Naive thymus-derived CD8-positive, alpha-beta T cell (primary cell): Measurements from ENCODE around the gene PCDHB4. TPM values are rescaled to one million over a fixed set of nuclear protein-coding genes. Genes with fewer than 3 reads are reported as not detected.
A peak's percentile ranks its signal among the peaks of the same experiment; 100 is the strongest.
"Not testable (repeated sequence)": the region's sequence is repeated elsewhere in the genome, so short reads cannot be mapped to it uniquely, and the experiment has no call there.

ENCODE experiments used
- ATAC-seq, 2 donors: fragments of 150-1000 bp; cut with Tn5 transposase in 1 of 2; sonication (Bioruptor Pico), chemical (Tn5 transposase) in 1 of 2; 1 replicate in 1 of 2; 2 replicates in 1 of 2; pipeline ENCODE4 v1.10.0; 2021; ENCODE audit warnings: mild to moderate bottlenecking in 2 of 2, moderate library complexity in 2 of 2
- POLR2A ChIA-PET: fragments of 350-600 bp; sonication (Branson Sonifier 250); formaldehyde crosslinking; loops from one replicate; lab custom pipeline; 2021; ENCODE audit warnings: antibody characterized with exemption; lab: Charles Lee
- DNase-seq, 10 donors: peaks; one replicate each; pipeline versions ENCODE4 v3.0.0 to v3.0.0-alpha.2; 2020 to 2022
- H3K27ac Mint-ChIP-seq, 10 donors: one replicate each; pipeline ENCODE4 v1.8.0; 2020 to 2022; ENCODE audit warnings: mild to moderate bottlenecking in 10 of 10, mixed read lengths in 10 of 10, moderate library complexity in 4 of 10, inconsistent platforms in 1 of 10
- H3K27me3 Mint-ChIP-seq, 5 donors: one replicate each; pipeline ENCODE4 v1.8.0; 2021 to 2022; ENCODE audit warnings: mixed read lengths in 5 of 5
- H3K36me3 Mint-ChIP-seq, 3 donors: one replicate each; pipeline ENCODE4 v1.8.0; 2020 to 2022; ENCODE audit warnings: mixed read lengths in 3 of 3, mild to moderate bottlenecking in 2 of 3, inconsistent platforms in 1 of 3
- H3K4me1 Mint-ChIP-seq, 4 donors: one replicate each; pipeline ENCODE4 v1.8.0; 2021 to 2022; ENCODE audit warnings: mixed read lengths in 4 of 4
- H3K4me3 Mint-ChIP-seq, 10 donors: one replicate each; pipeline ENCODE4 v1.8.0; 2020 to 2022; ENCODE audit warnings: mild to moderate bottlenecking in 10 of 10, mixed read lengths in 10 of 10, moderate library complexity in 6 of 10, inconsistent platforms in 1 of 10
- H3K9me3 Mint-ChIP-seq, 9 donors: one replicate each; pipeline ENCODE4 v1.8.0; 2020 to 2022; ENCODE audit warnings: mixed read lengths in 9 of 9, mild to moderate bottlenecking in 3 of 9, inconsistent platforms in 1 of 9, moderate library complexity in 1 of 9
- polyA plus RNA-seq, 3 donors: library from polyadenylated mRNA; unstranded; fragments of 300-500 nt; fragmentation: Illumina TruSeq; gene quantifications; one replicate each; pipeline ENCODE4 v1.2.3, GENCODE V29; 2021
- total RNA-seq, 8 experiments: library from RNA in 2 of 8; stranded (reverse) in 2 of 8; gene quantifications; one replicate each; pipeline ENCODE4 v1.2.3 and lab custom pipeline; 2021 to 2026

PCDHB4 gene
- total RNA-seq = not detected
- polyA plus RNA-seq = not detected
- 0 to 0.07 (median 0) reads per million in 6 experiments for total RNA-seq (lab: John Stamatoyannopoulos, UW)

GRCh38 chr5:141121563-141121962 is at the start of gene PCDHB4:
TSS of gene PCDHB4 (plus strand) at chr5:141121818. CDS start at chr5:141121999, 181 bp downstream.
- ATAC-seq (no peak), DNase-seq (no peak)

GRCh38 chr5:141077826-141078225 is 43.8 kb upstream of the PCDHB4 start:
- ATAC-seq (no peak), DNase-seq (no peak)
- Mint-ChIP-seq H3K4me3 (peak overlapping the region in 2 of 10 donors; percentile 15 to 38), H3K27me3 (peaks cover 21 to 55% (median 29%) of the 10 kb centered on the region in 5 donors), H3K9me3 (peaks cover 0 to 31% (median 17%) of the 10 kb centered on the region in 9 donors), H3K4me1 (no peaks in the 10 kb centered on the region), H3K36me3 (peaks cover 0 to 5% (median 4%) of the 10 kb centered on the region in 3 donors), H3K27ac (no peak overlapping the region)
- POLR2A ChIA-PET = no interaction called here

More at GRCh38 chr5:141121563-141121962, at the start of gene PCDHB4:
- Mint-ChIP-seq H3K36me3 (peaks cover 0 to 19% (median 2%) of the 10 kb centered on the region in 3 donors), H3K4me3 (no peak within 1 kb of the TSS), H3K9me3 (peaks cover 11 to 44% (median 22%) of the 10 kb centered on the region in 9 donors), H3K4me1 (no peaks in the 10 kb centered on the region), H3K27me3 (peaks cover 17 to 26% (median 20%) of the 10 kb centered on the region in 5 donors), H3K27ac (peak within 1 kb of the TSS in 1 of 10 donors; percentile 24)
- POLR2A ChIA-PET = no interaction called here

- ATAC-seq = no peak
These were observed 39.4 kb upstream of the PCDHB4 start for GRCh38 chr5:141082228-141082627.

GRCh38 chr5:141084487-141084989 is 37.1 kb upstream of the PCDHB4 start:
- Mint-ChIP-seq H3K9me3 (peaks cover 0 to 53% (median 23%) of the 10 kb centered on the region in 9 donors), H3K27ac (peak overlapping the region in 8 of 10 donors; percentile 31 to 87 (median 77)), H3K27me3 (peaks cover 29 to 52% (median 32%) of the 10 kb centered on the region in 5 donors), H3K4me3 (peak overlapping the region; percentile 76 to 94 (median 90)), H3K36me3 (peaks cover 2 to 19% (median 18%) of the 10 kb centered on the region in 3 donors), H3K4me1 (peaks cover 5 to 8% (median 6%) of the 10 kb centered on the region in 4 donors)
- peak; percentile 85 to 91 for ATAC-seq
- peak in 9 of 10 donors; percentile 3 to 65 (median 35) for DNase-seq
- POLR2A ChIA-PET = no interaction called here

More at GRCh38 chr5:141082228-141082627, 39.4 kb upstream of the PCDHB4 start:
- peaks cover 5 to 8% (median 6%) of the 10 kb centered on the region in 4 donors for H3K4me1 Mint-ChIP-seq
- peaks cover 2 to 16% (median 14%) of the 10 kb centered on the region in 3 donors for H3K36me3 Mint-ChIP-seq
- peaks cover 28 to 48% (median 34%) of the 10 kb centered on the region in 5 donors for H3K27me3 Mint-ChIP-seq
- no peak overlapping the region for H3K4me3 Mint-ChIP-seq
- POLR2A ChIA-PET = no interaction called here
- DNase-seq = no peak
- no peak overlapping the region for H3K27ac Mint-ChIP-seq
- peaks cover 0 to 42% (median 25%) of the 10 kb centered on the region in 9 donors for H3K9me3 Mint-ChIP-seq

- Mint-ChIP-seq H3K9me3 (peaks cover 3 to 72% (median 36%) of the 10 kb centered on the region in 9 donors), H3K36me3 (peaks cover 6 to 46% (median 11%) of the 10 kb centered on the region in 3 donors), H3K27me3 (peaks cover 23 to 67% (median 37%) of the 10 kb centered on the region in 5 donors), H3K4me1 (no peaks in the 10 kb centered on the region), H3K27ac (no peak within 1 kb of the TSS), H3K4me3 (peak within 1 kb of the TSS in 3 of 10 donors; percentile 23 to 50 (median 41))
- POLR2A ChIA-PET = no interaction called here
- peak in 1 of 10 donors; percentile 62 for DNase-seq
- no peak for ATAC-seq
These were observed 26.9 kb upstream of the PCDHB4 start, which contains the start of gene PCDHB2 for GRCh38 chr5:141094481-141095262. TSS of gene PCDHB2 (plus strand) at chr5:141094615. CDS start at chr5:141094791, 176 bp downstream.

- Mint-ChIP-seq H3K9me3 (peaks cover 3 to 72% (median 42%) of the 10 kb centered on the region in 9 donors), H3K4me3 (no peak overlapping the region), H3K27me3 (peaks cover 23 to 67% (median 43%) of the 10 kb centered on the region in 5 donors), H3K36me3 (peaks cover 8 to 52% (median 14%) of the 10 kb centered on the region in 3 donors), H3K27ac (no peak overlapping the region), H3K4me1 (no peaks in the 10 kb centered on the region)
- ATAC-seq (no peak), DNase-seq (no peak)
- POLR2A ChIA-PET = no interaction called here
These were observed 26.4 kb upstream of the PCDHB4 start for GRCh38 chr5:141095263-141095641.

GRCh38 chr5:141096181-141096580 is 25.4 kb upstream of the PCDHB4 start:
- H3K36me3 Mint-ChIP-seq = peaks cover 14 to 56% (median 17%) of the 10 kb centered on the region in 3 donors
- H3K27ac Mint-ChIP-seq, ATAC-seq, H3K4me1 Mint-ChIP-seq, POLR2A ChIA-PET, DNase-seq, H3K4me3 Mint-ChIP-seq: not testable (repeated sequence)
- peaks cover 29 to 70% (median 48%) of the 10 kb centered on the region in 5 donors for H3K27me3 Mint-ChIP-seq
- peaks cover 3 to 74% (median 46%) of the 10 kb centered on the region in 9 donors for H3K9me3 Mint-ChIP-seq

GRCh38 chr5:141096586-141096985 is 25.0 kb upstream of the PCDHB4 start:
- H3K4me3 Mint-ChIP-seq, H3K4me1 Mint-ChIP-seq, ATAC-seq, H3K27ac Mint-ChIP-seq, POLR2A ChIA-PET, DNase-seq: not testable (repeated sequence)
- Mint-ChIP-seq H3K27me3 (peaks cover 29 to 75% (median 52%) of the 10 kb centered on the region in 5 donors), H3K36me3 (peaks cover 14 to 60% (median 17%) of the 10 kb centered on the region in 3 donors), H3K9me3 (peaks cover 3 to 78% (median 46%) of the 10 kb centered on the region in 9 donors)

- DNase-seq = peak in 1 of 10 donors; percentile 2
These were observed 21.3 kb upstream of the PCDHB4 start, which contains the start of gene PCDHB3 for GRCh38 chr5:141100243-141100805. TSS of gene PCDHB3 (plus strand) at chr5:141100473. CDS start at chr5:141100650, 177 bp downstream.

GRCh38 chr5:141101059-141101458 is 20.6 kb upstream of the PCDHB4 start:
- ATAC-seq (no peak), DNase-seq (no peak)
- POLR2A ChIA-PET = no interaction called here
- peaks cover 20 to 45% (median 36%) of the 10 kb centered on the region in 5 donors for H3K27me3 Mint-ChIP-seq
- no peaks in the 10 kb centered on the region for H3K4me1 Mint-ChIP-seq
- H3K27ac Mint-ChIP-seq = no peak overlapping the region
- no peak overlapping the region for H3K4me3 Mint-ChIP-seq
- peaks cover 0 to 50% (median 27%) of the 10 kb centered on the region in 9 donors for H3K9me3 Mint-ChIP-seq
- peaks cover 6 to 34% (median 17%) of the 10 kb centered on the region in 3 donors for H3K36me3 Mint-ChIP-seq

More at GRCh38 chr5:141100243-141100805, 21.3 kb upstream of the PCDHB4 start, which contains the start of gene PCDHB3:
- ATAC-seq = no peak
- H3K27ac Mint-ChIP-seq = no peak within 1 kb of the TSS
- H3K27me3 Mint-ChIP-seq = peaks cover 19 to 45% (median 43%) of the 10 kb centered on the region in 5 donors
- peaks cover 6 to 36% (median 17%) of the 10 kb centered on the region in 3 donors for H3K36me3 Mint-ChIP-seq
- POLR2A ChIA-PET = no interaction called here
- no peaks in the 10 kb centered on the region for H3K4me1 Mint-ChIP-seq
- H3K4me3 Mint-ChIP-seq = peak within 1 kb of the TSS in 2 of 10 donors; percentile 1 to 14
- H3K9me3 Mint-ChIP-seq = peaks cover 0 to 58% (median 28%) of the 10 kb centered on the region in 9 donors

- Mint-ChIP-seq H3K9me3 (peaks cover 0 to 51% (median 30%) of the 10 kb centered on the region in 9 donors), H3K27me3 (peaks cover 20 to 47% (median 36%) of the 10 kb centered on the region in 5 donors), H3K36me3 (peaks cover 6 to 31% (median 17%) of the 10 kb centered on the region in 3 donors)
- H3K4me3 Mint-ChIP-seq, ATAC-seq, POLR2A ChIA-PET, H3K27ac Mint-ChIP-seq, H3K4me1 Mint-ChIP-seq, DNase-seq: not testable (repeated sequence)
These were observed 19.5 kb upstream of the PCDHB4 start for GRCh38 chr5:141102070-141102469.

- H3K27ac Mint-ChIP-seq, POLR2A ChIA-PET, DNase-seq, H3K4me3 Mint-ChIP-seq, ATAC-seq, H3K4me1 Mint-ChIP-seq: not testable (repeated sequence)
- Mint-ChIP-seq H3K36me3 (peaks cover 6 to 31% (median 17%) of the 10 kb centered on the region in 3 donors), H3K27me3 (peaks cover 18 to 51% (median 36%) of the 10 kb centered on the region in 5 donors), H3K9me3 (peaks cover 0 to 52% (median 30%) of the 10 kb centered on the region in 9 donors)
These were observed 19.1 kb upstream of the PCDHB4 start for GRCh38 chr5:141102471-141102870.
